Sigmoid colon (tissue), 7 donors: Measurements from ENCODE around the gene GORASP2. TPM values are rescaled to one million over a fixed set of nuclear protein-coding genes. Genes with fewer than 3 reads are reported as not detected.

Experiments used
- DNase-seq: peaks from one replicate; pipeline ENCODE4 v3.0.0-alpha.2; 2019
- H3K27ac ChIP-seq, 4 donors: fragments of 200-600 bp; sonication (generic); one replicate each; pipeline ENCODE4 v1.5.1; 2016 to 2019; ENCODE audit warnings: mild to moderate bottlenecking in 1 of 4
- H3K27me3 ChIP-seq, 3 donors: fragments of 200-600 bp; sonication (generic); one replicate each; pipeline ENCODE4 v1.5.1; 2019; ENCODE audit warnings: mild to moderate bottlenecking in 1 of 3
- H3K36me3 ChIP-seq, 4 donors: fragments of 200-600 bp; sonication (generic); one replicate each; pipeline ENCODE4 v1.5.1; 2016 to 2019
- H3K4me1 ChIP-seq, 4 donors: fragments of 200-600 bp; sonication (generic); one replicate each; pipeline ENCODE4 v1.5.1; 2017 to 2019
- H3K4me3 ChIP-seq, 4 donors: fragments of 200-600 bp; sonication (generic); one replicate each; pipeline ENCODE4 v1.5.1; 2017 to 2019; ENCODE audit warnings: mild to moderate bottlenecking in 2 of 4, moderate library complexity in 1 of 4
- H3K9me3 ChIP-seq, 4 donors: fragments of 200-600 bp in 3 of 4; sonication (generic) in 3 of 4; one replicate each; pipeline versions ENCODE4 v1.5.1 to v1.6.1; 2013 to 2019
- CTCF ChIP-seq, 4 experiments: fragments of 450-650 bp in 3 of 4; fragments of 200-600 bp in 1 of 4; IDR thresholded peaks; one replicate each; pipeline ENCODE4 v1.5.1; 2016 to 2019; ENCODE audit warnings: antibody characterized with exemption in 4 of 4, mild to moderate bottlenecking in 3 of 4, moderate library complexity in 2 of 4
- EP300 ChIP-seq, 4 donors: sonication (generic); formaldehyde crosslinking; IDR thresholded peaks; one replicate each; pipeline ENCODE4 v1.6.1; 2017; ENCODE audit warnings: antibody characterized with exemption in 4 of 4
- POLR2A ChIP-seq, 2 donors: fragments of 450-650 bp; IDR thresholded peaks; one replicate each; pipeline ENCODE4 v1.6.1; 2016; ENCODE audit warnings: antibody characterized with exemption in 2 of 2, mild to moderate bottlenecking in 2 of 2, moderate library complexity in 2 of 2
- POLR2AphosphoS5 ChIP-seq, 4 donors: sonication (generic); formaldehyde crosslinking; IDR thresholded peaks; one replicate each; pipeline ENCODE4 v1.6.1; 2017; ENCODE audit warnings: antibody characterized with exemption in 4 of 4
- WGBS, 2 donors: extraction: QIAGEN DNeasy Blood & Tissue Kit; methylation state at CpG; one replicate each; pipeline ENCODE4 v1.1.7; 2013; 5-methylcytosine and 5-hydroxymethylcytosine counted together
- intact Hi-C: fragments of 100-400 bp; cut with DNase I; formaldehyde crosslinking; loops from one replicate; pipeline ENCODE4 v1.15.1; 2023
- polyA plus RNA-seq, 3 donors: library from polyadenylated mRNA; stranded (reverse); fragments of 200-250 nt; gene quantifications; one replicate each; pipeline ENCODE4 v1.2.3, GENCODE V29; 2013
- total RNA-seq, 4 donors: library from RNA; depleted of rRNA; stranded (reverse); fragments of >200 nt; gene quantifications; one replicate each; pipeline ENCODE4 v1.1.0, GENCODE V29; 2016
- donor health status: healthy with polysubstance abuse.
- donor health status: Bipolar disorder and iron deficiency.
- donor health status: healthy.

Gene GORASP2
- total and polyA plus RNA-seq, 7 donors, result 32.4 to 53.8 (median 42.3) TPM

DNA sequence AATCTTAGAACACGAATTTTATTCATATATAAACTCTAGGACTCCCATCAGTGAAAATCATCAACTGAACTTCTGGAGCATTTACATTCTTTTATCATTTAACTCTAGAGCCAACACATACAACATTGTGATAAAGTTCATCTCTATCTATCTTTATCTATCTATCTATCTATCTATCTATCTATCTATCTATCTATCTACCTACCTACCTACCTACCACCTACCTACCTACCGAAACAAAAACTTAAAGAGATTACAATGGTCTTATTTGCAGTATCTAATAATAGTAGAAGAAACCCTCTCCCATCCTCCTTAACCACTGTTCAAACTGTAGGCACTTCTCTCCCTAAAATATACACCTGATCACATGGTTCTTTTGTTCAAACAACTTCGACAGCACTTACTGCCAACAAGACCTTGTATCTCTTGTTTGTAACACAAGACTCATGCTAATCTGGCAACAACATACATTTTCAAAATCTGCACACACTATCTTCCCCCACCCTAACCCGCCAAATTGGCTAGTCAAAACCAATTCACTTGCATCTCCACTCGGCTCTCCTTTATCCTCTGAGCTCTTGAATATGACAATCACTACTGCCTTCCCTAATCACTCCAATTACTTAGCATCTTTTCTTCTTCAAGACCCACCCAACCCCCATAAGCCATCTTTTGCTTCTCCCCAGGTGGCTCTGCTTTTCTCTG lies 69.0 kb downstream of the GORASP2 start:
- intact Hi-C loops, result no loop called here
- Histone ChIP-seq H3K4me3 (no peak overlapping the region), H3K4me1 (no peaks in the 10 kb centered on the region), H3K27ac (no peak overlapping the region), H3K9me3 (no peaks in the 10 kb centered on the region), H3K36me3 (peaks cover 0 to 67% (median 9%) of the 10 kb centered on the region in 4 donors), H3K27me3 (no peaks in the 10 kb centered on the region)
- DNase-seq, result no peak
- WGBS, 2 donors, result 84 to 94% methylated on average over 5 of the region's 5 CpGs
- TF ChIP-seq EP300 (IDR thresholded peaks at IDR 0.05), result no peak
- TF ChIP-seq CTCF (IDR thresholded peaks at IDR 0.05), result no peak
- no peak for TF ChIP-seq POLR2A (IDR thresholded peaks at IDR 0.05)
- TF ChIP-seq POLR2AphosphoS5 (IDR thresholded peaks at IDR 0.05), result no peak

GRCh38 chr2:170999654-171000053 lies 70.6 kb downstream of the GORASP2 start:
- H3K4me1 ChIP-seq, result no peaks in the 10 kb centered on the region
- DNase-seq, result no peak
- no peaks in the 10 kb centered on the region for H3K9me3 ChIP-seq
- no peak overlapping the region for H3K4me3 ChIP-seq
- no peak overlapping the region for H3K27ac ChIP-seq
- H3K27me3 ChIP-seq, result no peaks in the 10 kb centered on the region
- H3K36me3 ChIP-seq, result peaks cover 0 to 66% (median 9%) of the 10 kb centered on the region in 4 donors
- 86 to 96% methylated on average over 6 of the region's 6 CpGs for WGBS, 2 donors
- no peak for TF ChIP-seq POLR2A (IDR thresholded peaks at IDR 0.05)
- TF ChIP-seq POLR2AphosphoS5 (IDR thresholded peaks at IDR 0.05), result no peak
- no peak for TF ChIP-seq EP300 (IDR thresholded peaks at IDR 0.05)
- TF ChIP-seq CTCF (IDR thresholded peaks at IDR 0.05), result no peak
- intact Hi-C loops, result no loop called here

DNA sequence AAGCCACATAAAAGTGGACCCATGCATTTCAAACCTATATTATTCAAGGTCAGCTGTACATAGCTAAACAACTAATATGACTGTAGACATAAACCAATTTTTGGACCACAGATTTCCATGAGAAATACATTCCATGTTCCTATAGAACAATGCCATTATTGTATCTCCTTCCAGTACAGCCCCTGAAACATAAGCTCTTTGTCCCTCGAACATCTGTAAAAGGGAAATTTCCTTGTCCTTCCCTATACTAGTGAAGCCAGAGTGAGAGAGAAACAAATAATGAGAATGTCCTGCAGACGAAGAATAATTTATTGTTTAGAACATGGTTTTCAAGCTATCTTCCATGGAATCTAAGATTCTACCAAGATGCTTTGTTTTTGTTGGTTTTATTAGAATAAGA lies 75.3 kb downstream of the GORASP2 start:
- no peak for DNase-seq
- no peak overlapping the region for H3K4me3 ChIP-seq
- no peaks in the 10 kb centered on the region for H3K9me3 ChIP-seq
- no peak overlapping the region for H3K27ac ChIP-seq
- H3K27me3 ChIP-seq, result no peaks in the 10 kb centered on the region
- no peak for TF ChIP-seq CTCF (IDR thresholded peaks at IDR 0.05)
- peaks cover 0 to 60% (median 8%) of the 10 kb centered on the region in 4 donors for H3K36me3 ChIP-seq
- intact Hi-C loops, result no loop called here
- no peaks in the 10 kb centered on the region for H3K4me1 ChIP-seq
- WGBS, 2 donors, result 82 to 96% methylated on average over 2 of the region's 2 CpGs

- Histone ChIP-seq H3K9me3 (no peaks in the 10 kb centered on the region), H3K4me3 (no peak overlapping the region), H3K4me1 (no peaks in the 10 kb centered on the region), H3K27ac (no peak overlapping the region), H3K27me3 (no peaks in the 10 kb centered on the region), H3K36me3 (peaks cover 0 to 57% (median 8%) of the 10 kb centered on the region in 4 donors)
- intact Hi-C loops, result no loop called here
- TF ChIP-seq POLR2AphosphoS5 (IDR thresholded peaks at IDR 0.05), result no peak
- no peak for TF ChIP-seq POLR2A (IDR thresholded peaks at IDR 0.05)
- no peak for TF ChIP-seq EP300 (IDR thresholded peaks at IDR 0.05)
- TF ChIP-seq CTCF (IDR thresholded peaks at IDR 0.05), result no peak
- DNase-seq, result no peak
- 87 to 91% methylated on average over 2 of the region's 2 CpGs for WGBS, 2 donors
Measured at GRCh38 chr2:171004833-171005232, 75.8 kb downstream of the GORASP2 start.
